RWPE1 (cell line): ENCODE results near the gene PLEKHD1.

Source experiments
- CTCF ChIA-PET: fragments of 350-600 bp; sonication (Branson Sonifier 250); formaldehyde crosslinking; extraction: SDS; loops from one replicate; lab custom pipeline; 2021; lab: Yijun Ruan, JAX
- POLR2A ChIA-PET: fragments of 400-600 bp; formaldehyde crosslinking; extraction: SDS; loops from one replicate; lab custom pipeline; 2020; ENCODE audit warnings: antibody characterized with exemption; ENCODE audit not compliant: low non-redundant PET; lab: Yijun Ruan, JAX
- DNase-seq: peaks from one replicate; pipeline ENCODE4 v3.0.0; 2012; ENCODE audit warnings: low spot score
- H3K27ac ChIP-seq: fragments of 450-650 bp; 2 replicates; pipeline ENCODE4 v1.5.1; 2017
- CTCF ChIP-seq: fragments of 450-650 bp; conservative IDR thresholded peaks from 2 replicates; pipeline ENCODE4 v1.5.1; 2017; ENCODE audit warnings: low read depth, mild to moderate bottlenecking

The PLEKHD1 gene

DNA sequence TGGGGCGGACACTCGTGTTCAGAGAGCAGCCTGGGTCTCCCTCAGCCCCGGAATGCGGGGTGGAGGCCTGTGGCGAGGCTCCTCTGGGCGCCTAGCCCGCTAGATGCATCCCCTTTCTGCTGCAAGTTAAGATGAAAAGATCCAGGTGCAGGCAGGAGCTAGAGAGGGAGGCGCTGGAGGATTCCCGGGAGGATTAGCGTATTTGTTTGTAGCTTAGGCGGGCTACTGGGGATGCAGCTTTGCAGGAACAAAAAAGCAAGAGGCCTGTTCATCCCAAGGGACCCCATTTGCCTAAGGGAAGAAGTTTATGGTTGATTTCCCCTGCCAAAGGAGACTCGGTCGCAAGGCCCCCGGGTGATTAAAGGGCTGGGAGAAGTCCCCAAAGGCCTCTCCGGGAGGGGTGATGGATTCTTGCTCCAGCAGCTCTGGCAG lies 89.3 kb downstream of the PLEKHD1 start:
- no peak for DNase-seq
- ChIA-PET POLR2A (no interaction called here), CTCF (interaction anchor here (0.5 to 1.9 kb wide), 12 partner anchors 10 to 616 kb away, joined by 3 to 26 read pairs (median 4); no protein-coding TSS in a partner anchor)
- no peak for TF ChIP-seq CTCF
- no peak overlapping the region for H3K27ac ChIP-seq

DNA sequence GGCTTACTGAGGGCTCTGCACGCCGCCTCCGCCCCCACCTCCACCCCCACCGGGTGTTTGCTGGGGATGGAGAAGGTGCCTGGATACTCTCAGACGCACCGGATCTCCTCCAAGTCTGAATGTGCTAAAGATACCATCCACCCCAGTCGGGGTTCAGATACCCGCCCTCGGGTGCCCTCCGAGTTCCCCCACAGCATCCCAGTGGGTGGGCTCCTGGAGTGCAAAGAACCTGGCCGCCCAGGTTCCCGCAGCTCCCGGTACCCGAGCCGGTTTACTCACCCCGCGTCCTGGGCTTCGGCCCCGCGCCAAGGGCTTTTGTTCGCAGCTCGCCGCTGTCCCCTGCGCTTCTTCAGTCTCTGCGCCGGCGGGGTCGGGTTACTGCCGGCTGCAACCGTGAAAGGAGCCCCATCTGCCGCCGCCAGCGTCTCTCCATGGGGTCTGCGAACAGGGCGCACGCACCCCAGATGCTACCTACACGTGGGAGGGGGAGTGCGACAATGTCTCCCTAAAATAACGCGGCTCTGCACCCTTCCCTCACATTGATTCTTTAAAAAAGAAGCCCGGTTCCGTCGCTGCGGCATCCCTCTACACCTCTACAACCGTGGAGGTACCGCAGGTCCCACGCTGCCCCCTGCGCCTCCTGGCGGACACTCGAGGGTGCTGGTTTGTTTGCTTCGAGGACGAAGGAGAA lies 89.9 kb downstream of the PLEKHD1 start, which contains the start of gene CCDC177:
CCDC177 (minus strand) TSS at position 609 of the 691 bp plus-strand sequence. CDS start 1,249 bp downstream, outside the sequence.
- POLR2A ChIA-PET, result interaction anchor here (0.7 kb wide), 1 partner anchor 804 kb away, joined by 3 read pairs; no protein-coding TSS in a partner anchor
- peak; percentile 72 for DNase-seq
- no peak within 1 kb of the TSS for H3K27ac ChIP-seq
- CTCF ChIA-PET, result interaction anchor here (0.5 to 1.9 kb wide), 20 partner anchors 10 to 617 kb away, joined by 3 to 26 read pairs (median 4); no protein-coding TSS in a partner anchor
- peak; percentile 93 for TF ChIP-seq CTCF

- POLR2A ChIA-PET, result interaction anchor here (0.7 kb wide), 1 partner anchor 803 kb away, joined by 3 read pairs; no protein-coding TSS in a partner anchor
- H3K27ac ChIP-seq, result no peak overlapping the region
- TF ChIP-seq CTCF, result peak; percentile 60; the same call in 1 of the 2 replicates
- CTCF ChIA-PET, result interaction anchor here (0.5 to 1.9 kb wide), 17 partner anchors 9 to 328 kb away, joined by 3 to 26 read pairs (median 4); partner anchors contain the start of gene PLEKHD1
- DNase-seq, result no peak
Observed at GRCh38 chr14:69574954-69575295, 90.4 kb downstream of the PLEKHD1 start.

DNA sequence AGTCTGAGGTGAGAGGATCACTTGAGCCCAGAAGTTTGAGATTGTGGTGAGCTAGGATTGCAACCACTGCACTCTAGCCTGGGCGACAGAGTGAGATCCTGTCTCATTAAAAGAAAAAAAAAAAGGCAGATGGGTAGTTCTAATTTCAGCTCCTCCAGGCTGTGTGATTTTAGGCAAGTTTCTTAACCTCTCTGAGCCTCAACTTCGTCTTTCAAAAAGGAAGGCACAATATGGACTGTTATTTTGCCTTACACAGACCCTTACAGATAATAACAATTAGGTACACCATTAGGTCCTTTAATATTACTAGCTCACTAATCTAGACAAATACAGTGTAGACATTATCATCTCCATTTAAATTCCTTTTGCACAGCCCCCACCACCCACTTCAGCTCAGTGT lies 94.9 kb downstream of the PLEKHD1 start:
- no peak for DNase-seq
- TF ChIP-seq CTCF, result no peak
- ChIA-PET CTCF (interaction anchor here (0.7 to 1.3 kb wide), 7 partner anchors 15 to 716 kb away, joined by 3 to 8 read pairs (median 3); no protein-coding TSS in a partner anchor), POLR2A (no interaction called here)
- H3K27ac ChIP-seq, result no peak overlapping the region

DNA sequence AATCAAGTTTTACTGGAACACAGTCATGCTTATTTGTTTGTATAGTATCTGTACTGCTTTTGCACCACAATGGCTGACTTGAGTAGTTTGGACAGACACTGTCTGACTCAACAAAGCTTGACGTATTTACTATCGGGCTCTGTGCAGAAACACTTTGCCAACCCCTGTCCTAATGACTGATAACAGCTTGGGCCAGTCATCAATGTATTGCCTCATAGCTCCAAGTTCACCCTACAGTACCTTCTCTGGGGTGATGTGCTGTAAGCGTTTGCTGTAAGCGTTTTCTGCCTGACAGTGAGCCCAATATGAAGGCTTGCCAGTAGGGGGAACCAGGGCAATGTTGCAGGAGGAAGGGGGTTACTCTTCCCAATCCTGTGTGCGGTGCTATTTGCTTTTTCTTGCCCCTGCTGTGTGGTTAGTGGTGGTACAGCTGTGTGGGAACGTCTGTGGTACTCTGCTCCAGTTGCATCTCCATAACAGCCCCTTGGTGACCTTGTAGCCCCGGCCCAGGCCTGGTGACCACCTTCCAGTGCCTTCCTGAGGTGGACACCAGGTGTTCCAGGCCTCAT lies 95.6 kb downstream of the PLEKHD1 start:
- ChIA-PET POLR2A (no interaction called here), CTCF (interaction anchor here (0.7 to 1.4 kb wide), 8 partner anchors 15 to 717 kb away, joined by 3 to 8 read pairs (median 4); no protein-coding TSS in a partner anchor)
- TF ChIP-seq CTCF, result peak; percentile 26; the same call in 1 of the 2 replicates
- H3K27ac ChIP-seq, result no peak overlapping the region
- peak; percentile 53 for DNase-seq
